Stimulated activated CD8-positive, alpha-beta memory T cell treated with anti-CD3 and anti-CD28 coated beads, Interleukin-15, amount 100 ng/mL, for 1 hour (primary cell): Measurements from ENCODE around the gene SLC16A14.

ENCODE experiments used
- DNase-seq: peaks from one replicate; pipeline ENCODE4 v3.0.0-alpha.2; 2020; ENCODE audit warnings: low read depth

SLC16A14 gene

DNA sequence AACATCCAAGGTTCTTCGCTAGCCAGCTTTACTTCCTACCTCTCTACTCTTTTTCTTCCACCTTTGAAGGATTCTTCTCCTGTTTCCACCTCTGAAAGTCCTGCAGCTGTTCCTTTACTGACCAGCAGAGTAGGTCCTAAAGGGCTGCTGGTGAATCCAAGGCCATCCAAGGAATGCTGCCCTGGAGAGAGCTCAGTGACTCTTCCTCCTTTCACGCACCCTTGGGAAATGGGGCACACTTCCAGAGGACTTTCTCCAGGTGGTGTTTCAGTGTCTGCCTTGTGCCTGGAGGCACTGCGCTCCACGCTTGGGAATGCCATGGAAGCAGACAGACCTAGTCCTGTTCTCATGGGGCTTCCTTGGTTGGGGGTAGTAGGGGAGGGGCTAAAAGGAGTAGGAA is 45.4 kb downstream of the SLC16A14 start:
- no peak for DNase-seq

DNA sequence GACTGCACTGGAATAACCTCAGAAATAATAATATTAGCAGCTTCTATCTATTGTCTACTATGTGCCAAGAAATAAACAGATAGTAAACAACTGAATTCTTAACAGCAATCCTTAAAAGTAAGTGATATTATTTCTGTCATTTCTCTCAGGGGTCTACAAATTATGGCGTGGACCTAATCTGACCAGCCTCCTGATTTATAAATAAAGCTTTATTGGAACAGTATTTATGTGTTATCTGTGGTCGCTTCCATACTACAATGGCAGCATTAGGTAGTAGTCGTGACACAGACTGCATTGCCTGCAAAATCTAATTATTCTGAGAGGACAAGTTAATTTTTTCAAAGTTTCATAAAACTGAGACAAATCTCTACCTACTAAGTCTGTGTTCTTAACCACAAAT is 49.0 kb downstream of the SLC16A14 start:
- no peak for DNase-seq

DNA sequence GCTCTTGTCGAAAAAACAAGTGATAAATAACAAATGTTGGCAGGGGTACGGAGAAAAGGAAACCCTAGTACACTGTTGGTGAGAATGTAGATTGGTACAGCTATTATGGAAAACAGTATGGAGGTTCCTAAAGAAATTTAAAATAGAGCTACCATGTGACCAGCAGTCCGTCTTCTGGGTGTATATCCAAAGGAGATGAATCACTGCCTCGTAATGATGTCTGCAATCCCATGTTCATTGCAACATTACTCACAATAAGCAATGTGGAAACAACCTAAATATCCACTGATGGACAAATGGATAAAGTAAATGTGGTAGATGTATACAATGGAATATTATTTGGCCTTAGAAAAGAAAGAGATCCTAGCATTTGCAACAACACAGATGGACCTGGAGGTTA is 50.6 kb downstream of the SLC16A14 start:
- DNase-seq, result no peak

DNA sequence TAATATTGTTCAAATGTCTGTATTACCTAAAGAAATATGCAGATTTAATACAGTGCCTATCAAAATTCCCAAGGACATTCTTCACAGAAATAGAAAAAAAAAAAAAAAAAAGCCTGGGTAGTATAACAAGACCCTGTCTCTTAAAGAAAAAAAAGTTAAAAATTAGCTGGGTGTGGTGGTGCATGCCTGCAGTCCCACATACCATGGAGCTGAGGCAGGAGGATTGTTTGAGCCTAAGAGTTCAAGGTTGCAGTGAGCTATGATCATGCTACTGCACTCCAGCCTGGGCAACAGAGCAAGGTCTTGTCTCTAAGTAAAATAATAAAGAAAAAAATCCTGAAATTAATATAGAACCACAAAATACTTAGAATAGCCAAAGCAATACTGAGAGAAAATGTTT is 51.9 kb downstream of the SLC16A14 start:
- no peak for DNase-seq

DNA sequence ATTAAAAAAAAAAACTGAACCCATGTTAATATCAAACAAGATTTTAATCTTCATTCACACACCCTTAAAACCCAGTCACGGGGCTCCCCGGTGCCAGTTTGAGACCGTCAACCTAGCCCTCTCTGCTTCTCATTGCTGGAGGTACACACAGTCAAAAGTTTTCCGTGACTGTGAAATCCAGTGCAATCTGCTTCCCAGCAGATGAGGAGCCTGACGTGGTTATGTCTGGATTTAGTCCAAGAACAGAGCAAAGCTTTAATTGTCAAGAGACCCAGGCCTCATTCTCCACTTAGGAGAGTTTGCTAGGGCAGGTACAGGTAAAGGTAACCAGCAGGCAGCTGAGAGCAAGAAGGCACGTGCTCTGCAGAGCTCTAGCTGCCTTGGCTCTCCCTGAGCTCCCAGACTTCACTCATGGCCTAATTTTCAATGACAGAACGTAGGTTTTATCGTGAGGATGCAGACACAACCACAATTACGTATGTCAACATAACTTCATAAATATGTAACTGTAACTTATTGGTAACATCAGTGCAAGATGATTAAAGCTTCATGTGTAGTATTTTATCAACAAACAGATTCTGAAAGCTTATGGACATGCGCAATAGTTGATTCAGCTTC is 56.3 kb downstream of the SLC16A14 start:
- DNase-seq, result no peak

DNA sequence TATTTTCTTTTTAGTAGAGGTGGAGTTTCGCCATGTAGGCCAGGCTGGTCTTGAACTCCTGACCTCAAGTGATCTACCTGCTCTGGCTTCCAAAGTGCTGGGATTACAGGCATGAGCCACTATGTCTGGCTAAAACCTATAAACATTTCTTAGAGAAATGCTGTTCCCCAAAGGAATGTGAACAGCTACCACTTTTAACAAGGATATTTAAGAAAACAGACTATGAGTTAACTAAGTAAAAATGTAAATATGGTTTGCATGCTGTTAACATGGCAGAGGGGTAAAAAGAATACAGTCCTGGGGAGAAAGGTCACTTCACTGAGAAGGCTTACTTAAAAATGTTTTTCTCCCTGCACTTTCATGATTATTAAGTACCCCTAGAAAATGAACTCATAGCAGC is 57.1 kb downstream of the SLC16A14 start:
- no peak for DNase-seq

DNA sequence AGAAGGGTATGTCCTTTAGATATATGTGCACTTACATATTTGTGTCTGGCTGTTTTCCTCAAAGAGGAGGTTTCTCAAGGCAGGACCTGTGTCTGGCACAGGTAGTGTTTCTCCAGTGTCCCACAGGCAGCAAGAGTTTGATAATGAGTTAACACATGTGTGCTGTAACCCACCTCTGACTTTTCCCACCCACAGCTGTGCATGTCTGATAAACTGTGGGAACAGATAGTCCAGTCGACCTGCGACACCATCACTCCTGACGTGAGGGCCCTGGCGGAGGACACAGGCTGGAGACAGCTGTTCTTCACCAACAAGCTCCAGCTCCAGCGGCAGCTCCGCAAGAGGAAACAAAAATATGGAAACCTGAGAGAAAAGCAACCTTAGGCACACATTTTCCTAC is 58.2 kb downstream of the SLC16A14 start:
- no peak for DNase-seq

DNA sequence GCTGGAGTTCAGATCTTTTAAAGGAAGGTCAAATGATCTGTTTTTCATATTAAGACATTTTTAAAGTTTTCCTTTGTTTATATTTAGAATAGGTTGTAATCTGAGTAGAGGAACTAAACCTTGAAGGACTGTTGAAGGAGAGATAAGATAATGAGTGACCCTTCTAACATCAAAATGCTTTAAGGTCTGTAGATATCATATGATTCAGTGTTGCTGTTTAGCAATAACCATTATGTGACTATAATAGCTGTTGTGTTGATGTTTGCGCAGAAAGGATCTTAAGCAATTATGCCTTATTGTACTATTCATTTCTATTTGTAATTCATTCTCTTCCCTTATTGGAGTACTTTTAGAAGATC is 60.0 kb downstream of the SLC16A14 start:
- DNase-seq, result no peak

DNA sequence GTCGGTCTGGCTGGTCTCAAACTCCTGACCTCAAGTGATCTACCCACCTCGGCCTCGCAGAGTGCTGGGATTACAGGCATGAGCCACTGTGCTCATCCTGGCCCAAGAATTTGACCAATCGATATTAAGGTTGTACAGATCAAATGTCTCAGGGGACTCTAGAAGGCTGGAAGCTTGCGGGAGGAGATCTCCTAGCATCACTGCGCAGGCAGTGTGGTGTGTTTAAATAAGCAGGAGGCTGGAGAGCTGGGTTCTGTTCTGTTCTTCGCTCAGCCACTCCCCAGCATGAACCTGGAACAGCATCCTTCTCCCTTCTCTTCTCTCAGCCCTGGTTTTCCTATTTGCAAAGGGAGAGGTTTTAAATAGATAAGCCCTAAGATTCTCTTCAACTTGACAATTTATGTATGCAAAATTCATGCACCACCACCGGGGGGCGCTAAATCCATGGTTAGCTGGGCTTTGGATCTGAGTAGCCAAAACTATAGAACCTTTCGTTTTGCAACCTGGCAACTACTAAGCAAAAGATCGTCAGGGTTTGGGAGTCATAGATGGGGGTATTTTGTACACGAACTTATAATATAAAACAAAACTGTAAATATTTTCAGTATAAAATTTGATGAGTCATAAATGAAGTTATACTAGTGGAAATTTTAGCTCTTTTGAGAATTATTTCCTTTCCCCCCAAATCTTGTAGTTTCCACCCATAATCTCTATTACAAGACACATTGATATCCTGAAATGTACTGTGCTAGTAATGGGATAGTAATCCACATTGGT is 60.6 kb downstream of the SLC16A14 start:
- peak; percentile 74 for DNase-seq

DNA sequence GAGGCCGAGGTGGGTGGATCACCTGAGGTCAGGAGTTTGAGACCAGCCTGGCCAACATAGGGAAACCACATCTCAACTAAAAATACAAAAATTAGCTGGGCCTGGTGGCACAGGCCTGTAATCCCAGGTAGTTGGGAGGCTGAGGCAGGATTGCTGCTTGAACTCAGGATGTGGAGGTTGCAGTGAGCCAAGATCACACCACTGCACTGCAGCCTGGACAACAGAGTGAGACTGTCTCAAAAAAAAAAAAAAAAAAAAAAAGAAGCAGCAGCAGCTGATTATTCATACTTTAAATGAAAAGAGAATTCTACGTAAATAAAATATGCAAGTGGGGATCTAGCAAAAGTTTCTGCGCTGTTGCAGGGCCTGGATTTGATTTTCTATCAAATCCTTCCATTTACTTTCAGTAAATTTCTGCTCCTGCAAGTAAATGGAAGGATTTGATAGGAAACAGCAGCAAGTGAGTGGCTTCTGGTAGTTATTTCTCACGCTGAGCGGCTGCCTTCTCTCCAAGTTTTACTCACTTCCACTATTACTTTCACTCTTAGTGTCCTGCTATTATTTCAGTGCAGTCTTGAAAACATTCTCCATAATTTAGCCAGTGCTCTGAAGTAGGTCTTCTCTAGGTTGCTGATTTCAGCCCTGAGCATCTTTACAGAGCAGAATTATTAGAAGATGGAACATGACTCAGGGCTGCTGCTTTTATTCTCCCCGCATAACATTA is 68.4 kb downstream of the SLC16A14 start:
- DNase-seq, result no peak

DNA sequence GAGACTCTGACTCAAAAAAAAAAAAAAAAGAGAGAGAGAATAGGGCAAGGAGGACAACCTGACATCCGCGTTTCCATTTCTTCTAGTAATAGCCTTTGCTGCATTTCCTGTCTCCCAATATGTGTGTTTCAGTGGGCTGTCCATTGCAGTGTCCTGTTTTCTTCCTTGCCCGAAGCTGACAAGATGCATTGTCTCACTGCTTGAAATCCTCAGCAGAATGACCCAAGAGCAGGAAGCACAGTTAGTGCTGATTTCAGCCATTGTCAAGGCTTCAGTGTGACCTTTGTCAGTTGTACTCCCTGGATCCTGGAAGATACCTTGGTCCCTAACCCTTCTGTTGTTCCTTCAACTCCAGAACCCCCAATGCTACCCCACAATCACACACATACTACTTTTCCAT is 71.2 kb downstream of the SLC16A14 start:
- no peak for DNase-seq

DNA sequence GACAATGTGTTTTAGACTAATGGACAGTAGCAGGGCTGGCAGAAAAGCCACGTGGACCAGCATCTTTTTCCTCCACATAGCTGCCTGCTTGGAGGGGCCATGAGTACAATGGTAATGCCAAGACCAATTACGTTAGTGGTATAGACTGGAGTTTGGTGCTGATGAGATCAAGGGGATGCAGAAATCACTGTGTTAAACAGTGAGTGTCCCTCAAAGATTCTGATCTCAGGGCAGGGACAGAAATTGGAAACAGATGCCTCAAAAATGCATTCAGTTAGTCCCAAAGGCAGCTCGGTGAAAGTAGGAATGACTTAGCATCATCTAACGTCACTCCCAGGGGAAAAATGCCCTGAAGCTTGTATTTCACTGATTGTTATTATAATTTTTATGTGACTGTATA is 72.4 kb downstream of the SLC16A14 start:
- no peak for DNase-seq

DNA sequence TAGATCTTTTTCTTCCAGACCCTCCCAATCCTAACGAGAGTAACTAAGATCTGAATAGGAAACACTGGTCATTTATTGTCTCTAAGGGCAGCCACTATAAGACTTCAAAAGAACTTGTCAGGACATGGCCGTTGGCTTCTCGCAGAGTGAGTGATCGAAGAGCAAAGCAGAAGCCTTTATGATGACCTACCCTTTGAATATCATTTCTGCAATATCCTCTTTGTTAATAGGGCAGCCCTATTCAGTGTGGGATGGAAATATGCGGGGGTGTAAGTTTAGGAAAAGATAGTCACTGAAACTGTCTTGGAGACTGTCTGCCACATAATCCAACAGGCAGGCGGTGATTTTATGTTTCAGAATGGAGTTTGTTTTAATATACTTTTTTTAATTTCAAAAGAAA is 75.5 kb downstream of the SLC16A14 start:
- no peak for DNase-seq
